GM21576 (cell line): ENCODE results near the gene FMO5.
"Not testable (repeated sequence)": the region's sequence is repeated elsewhere in the genome, so short reads cannot be mapped to it uniquely, and the experiment has no call there.

Experiments used
- ATAC-seq: cut with Tn5 transposase; IDR thresholded peaks from one replicate; pipeline ENCODE4 v1.9.1; 2021; ENCODE audit warnings: mild to moderate bottlenecking, moderate library complexity; ENCODE audit not compliant: unreplicated experiment

The FMO5 gene

GRCh38 chr1:147157116-147157515, 68.0 kb downstream of the FMO5 start:
- ATAC-seq = not testable (repeated sequence)

GRCh38 chr1:147156642-147157041, 68.5 kb downstream of the FMO5 start:
- no peak for ATAC-seq

GRCh38 chr1:147152772-147153171, 72.4 kb downstream of the FMO5 start:
- ATAC-seq = no peak

GRCh38 chr1:147151244-147151643, 73.9 kb downstream of the FMO5 start:
- no peak for ATAC-seq

- no peak for ATAC-seq
Measured at GRCh38 chr1:147142886-147143285, 82.3 kb downstream of the FMO5 start.
